HEK293 (cell line): ENCODE data around the gene BTBD6.

ENCODE experiments used
- CTCF ChIA-PET: fragments of 350-600 bp; formaldehyde crosslinking; extraction: SDS; loops from one replicate; lab custom pipeline; 2021; ENCODE audit warnings: antibody characterized with exemption; lab: Yijun Ruan, JAX
- POLR2A ChIA-PET: fragments of 300-600 bp; formaldehyde crosslinking; extraction: SDS; loops from one replicate; lab custom pipeline; 2020; ENCODE audit warnings: antibody characterized with exemption, inconsistent platforms; lab: Yijun Ruan, JAX
- H3K27ac ChIP-seq: fragments of 200-500 bp; sonication (Bioruptor generic); 2 replicates; pipeline ENCODE4 v1.5.1; 2014; ENCODE audit warnings: low read depth, low read length, control low read depth, inconsistent platforms; ENCODE audit errors: extremely low read depth
- H3K36me3 ChIP-seq, 2 experiments: fragments of 200-500 bp in 1 of 2; sonication (Bioruptor generic) in 1 of 2; 1 replicate in 1 of 2; 2 replicates in 1 of 2; pipeline ENCODE4 v1.5.1; 2014 to 2017; ENCODE audit warnings: inconsistent platforms in 2 of 2, low read length in 2 of 2; ENCODE audit not compliant: control insufficient read depth in 2 of 2, insufficient read depth in 1 of 2
- H3K4me1 ChIP-seq: fragments of 200-500 bp; sonication (Bioruptor generic); 2 replicates; pipeline ENCODE4 v1.5.1; 2014; ENCODE audit warnings: mild to moderate bottlenecking, low read length, inconsistent platforms; ENCODE audit not compliant: control insufficient read depth, insufficient read depth
- H3K4me3 ChIP-seq: 2 replicates; pipeline ENCODE4 v1.5.1; 2011; ENCODE audit warnings: low read depth, mild to moderate bottlenecking, control low read depth, low read length, moderate library complexity
- H3K9me3 ChIP-seq: fragments of 200-500 bp; sonication (Bioruptor generic); 2 replicates; pipeline ENCODE4 v1.5.1; 2014; ENCODE audit warnings: low read depth, low read length, inconsistent platforms; ENCODE audit not compliant: control insufficient read depth, insufficient read depth
- HOXC10 ChIP-seq: sonication (generic); formaldehyde crosslinking; IDR thresholded peaks from 2 replicates; pipeline ENCODE4 v1.8.1; 2023; ENCODE audit warnings: mild to moderate bottlenecking, missing genetic modification reagents
- KLF8 ChIP-seq: fragments of 450-650 bp; formaldehyde crosslinking; IDR thresholded peaks from 2 replicates; pipeline ENCODE4 v1.5.1; 2016; ENCODE audit warnings: missing biosample characterization, missing genetic modification characterization
- PBX3 ChIP-seq: sonication (generic); formaldehyde crosslinking; IDR thresholded peaks from 2 replicates; pipeline ENCODE4 v1.8.1; 2022; ENCODE audit warnings: mild to moderate bottlenecking, moderate library complexity, missing genetic modification reagents
- SCRT1 ChIP-seq: fragments of 450-650 bp; formaldehyde crosslinking; IDR thresholded peaks from 2 replicates; pipeline ENCODE4 v1.5.1; 2016; ENCODE audit warnings: missing biosample characterization, missing genetic modification characterization, borderline replicate concordance
- TCF7L2 ChIP-seq: IDR thresholded peaks from 2 replicates; pipeline ENCODE4 v1.6.1; 2011; ENCODE audit warnings: low read depth, mild to moderate bottlenecking, inconsistent platforms, low read length, moderate library complexity, borderline replicate concordance
- YY2 ChIP-seq: fragments of 450-650 bp; formaldehyde crosslinking; IDR thresholded peaks from 2 replicates; pipeline ENCODE4 v1.5.1; 2016; ENCODE audit warnings: missing biosample characterization, missing genetic modification characterization
- ZBTB26 ChIP-seq: fragments of 450-650 bp; formaldehyde crosslinking; optimal IDR thresholded peaks from 2 replicates; pipeline ENCODE3; 2016; ENCODE audit warnings: missing biosample characterization, mild to moderate bottlenecking, missing genetic modification characterization
- ZBTB7A ChIP-seq: fragments of 450-650 bp; formaldehyde crosslinking; IDR thresholded peaks from 2 replicates; pipeline ENCODE4 v1.5.1; 2016; ENCODE audit warnings: low read depth, missing biosample characterization, missing genetic modification characterization
- ZEB2 ChIP-seq: fragments of 450-650 bp; formaldehyde crosslinking; IDR thresholded peaks from 2 replicates; pipeline ENCODE4 v1.5.1; 2016; ENCODE audit warnings: missing biosample characterization, missing genetic modification characterization
- ZNF184 ChIP-seq: fragments of 450-650 bp; IDR thresholded peaks from 2 replicates; pipeline ENCODE4 v1.5.1; 2018; ENCODE audit warnings: missing biosample characterization, mild to moderate bottlenecking, missing genetic modification characterization
- ZNF24 ChIP-seq: fragments of 450-650 bp; formaldehyde crosslinking; IDR thresholded peaks from 2 replicates; pipeline ENCODE4 v1.5.1; 2016; ENCODE audit warnings: missing biosample characterization, missing genetic modification characterization
- ZNF274 ChIP-seq, 2 experiments: fragments of 200-500 bp in 1 of 2; fragments of 450-650 bp in 1 of 2; sonication (Bioruptor generic) in 1 of 2; formaldehyde crosslinking in 1 of 2; IDR thresholded peaks; 2 replicates each; pipeline versions ENCODE4 v1.5.1 to v1.6.1; 2014 to 2016; ENCODE audit warnings: borderline replicate concordance in 1 of 2, inconsistent platforms in 1 of 2, low read length in 1 of 2, missing biosample characterization in 1 of 2, missing genetic modification characterization in 1 of 2
- ZNF280D ChIP-seq: fragments of 450-650 bp; formaldehyde crosslinking; IDR thresholded peaks from 2 replicates; pipeline ENCODE4 v1.5.1; 2016; ENCODE audit warnings: missing biosample characterization, missing genetic modification characterization
- ZNF302 ChIP-seq: fragments of 450-650 bp; formaldehyde crosslinking; IDR thresholded peaks from 2 replicates; pipeline ENCODE4 v1.5.1; 2016; ENCODE audit warnings: missing biosample characterization, missing genetic modification characterization, low read depth
- ZNF311 ChIP-seq: fragments of 450-650 bp; formaldehyde crosslinking; IDR thresholded peaks from 2 replicates; pipeline ENCODE4 v1.5.1; 2017; ENCODE audit warnings: missing biosample characterization, missing genetic modification characterization, borderline replicate concordance
- ZNF335 ChIP-seq: fragments of 450-650 bp; formaldehyde crosslinking; conservative IDR thresholded peaks from 2 replicates; pipeline ENCODE4 v1.5.1; 2016; ENCODE audit warnings: missing biosample characterization, missing genetic modification characterization
- ZNF350 ChIP-seq: fragments of 450-650 bp; formaldehyde crosslinking; IDR thresholded peaks from 2 replicates; pipeline ENCODE4 v1.5.0; 2017; ENCODE audit warnings: missing biosample characterization, mild to moderate bottlenecking, missing genetic modification characterization
- ZNF354C ChIP-seq: fragments of 450-650 bp; formaldehyde crosslinking; IDR thresholded peaks from 2 replicates; pipeline ENCODE4 v1.5.1; 2016; ENCODE audit warnings: missing biosample characterization, missing genetic modification characterization, low read depth, borderline replicate concordance
- ZNF510 ChIP-seq: fragments of 450-650 bp; formaldehyde crosslinking; IDR thresholded peaks from 2 replicates; pipeline ENCODE4 v1.5.1; 2018; ENCODE audit warnings: mild to moderate bottlenecking, missing genetic modification characterization, missing biosample characterization; ENCODE audit not compliant: insufficient replicate concordance
- ZNF521 ChIP-seq: fragments of 450-650 bp; formaldehyde crosslinking; IDR thresholded peaks from 2 replicates; pipeline ENCODE4 v1.5.1; 2017; ENCODE audit warnings: missing biosample characterization, mild to moderate bottlenecking, missing genetic modification characterization
- ZNF555 ChIP-seq: fragments of 450-650 bp; formaldehyde crosslinking; conservative IDR thresholded peaks from 2 replicates; pipeline ENCODE4 v1.5.1; 2017; ENCODE audit warnings: missing biosample characterization, mild to moderate bottlenecking, missing genetic modification characterization, inconsistent platforms
- ZNF600 ChIP-seq: fragments of 450-650 bp; formaldehyde crosslinking; IDR thresholded peaks from 2 replicates; pipeline ENCODE4 v1.5.1; 2016; ENCODE audit warnings: missing biosample characterization, missing genetic modification characterization
- ZNF624 ChIP-seq: fragments of 450-650 bp; formaldehyde crosslinking; IDR thresholded peaks from 2 replicates; pipeline ENCODE4 v1.5.1; 2017; ENCODE audit warnings: missing biosample characterization, missing genetic modification characterization
- ZNF76 ChIP-seq: fragments of 450-650 bp; formaldehyde crosslinking; IDR thresholded peaks from 2 replicates; pipeline ENCODE4; 2016; ENCODE audit warnings: low read depth, missing biosample characterization, missing genetic modification characterization, borderline replicate concordance
- ZNF777 ChIP-seq: fragments of 450-650 bp; formaldehyde crosslinking; IDR thresholded peaks from 2 replicates; pipeline ENCODE4 v1.5.1; 2017; ENCODE audit warnings: missing biosample characterization, missing genetic modification characterization, borderline replicate concordance
- ZNF791 ChIP-seq: fragments of 450-650 bp; formaldehyde crosslinking; IDR thresholded peaks from 2 replicates; pipeline ENCODE4 v1.5.1; 2016; ENCODE audit warnings: missing biosample characterization, missing genetic modification characterization
- ZSCAN23 ChIP-seq: fragments of 450-650 bp; formaldehyde crosslinking; IDR thresholded peaks from 2 replicates; pipeline ENCODE4 v1.5.1; 2016; ENCODE audit warnings: missing biosample characterization, missing genetic modification characterization
- TF ChIP-seq, protein P1 (sequence below): fragments of 450-650 bp; formaldehyde crosslinking; IDR thresholded peaks from 2 replicates; pipeline ENCODE4 v1.5.1; 2017; ENCODE audit warnings: missing biosample characterization, missing genetic modification characterization

The BTBD6 gene

DNA sequence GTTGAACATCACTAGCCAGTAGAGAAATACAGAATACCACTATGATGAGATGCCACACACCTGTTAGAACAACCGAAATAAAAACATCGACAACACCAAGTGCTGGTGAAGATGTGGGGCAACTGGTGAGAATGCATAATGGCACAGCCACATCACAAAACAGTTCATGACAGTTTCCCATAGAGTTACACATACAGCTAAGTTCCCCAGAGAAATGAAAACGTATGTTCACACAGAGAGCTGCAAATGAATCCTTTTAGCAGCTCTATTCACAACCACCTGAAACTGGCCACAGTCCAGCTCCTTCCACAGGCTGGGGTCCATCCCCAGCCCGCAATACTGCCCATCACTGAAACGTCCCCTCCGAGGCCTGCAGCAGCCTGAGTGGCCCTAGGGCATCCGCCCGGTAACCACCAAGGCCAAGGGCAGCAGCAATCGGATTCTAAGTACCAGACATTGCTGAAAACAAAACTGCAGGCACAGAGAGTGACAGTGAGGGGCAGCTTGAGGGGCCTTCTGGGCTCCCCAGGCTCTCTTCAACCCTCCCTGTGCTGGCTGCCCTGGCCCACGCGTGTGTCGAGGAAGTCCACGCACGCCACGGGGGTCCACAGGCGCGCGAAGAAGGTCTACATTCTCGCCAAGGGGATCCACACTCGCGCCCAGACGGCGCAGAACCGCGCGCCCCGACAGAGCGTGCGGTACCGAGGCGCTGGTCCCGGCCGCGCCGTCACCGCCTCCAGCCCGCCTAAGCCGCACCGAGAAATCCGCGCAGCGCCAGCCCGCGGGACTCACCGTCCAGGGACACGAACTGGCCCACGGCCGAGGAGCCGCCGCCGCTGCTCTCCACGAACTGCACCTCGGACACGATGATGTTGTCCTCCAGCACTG, 51.6 kb downstream of the BTBD6 start:
- H3K9me3 ChIP-seq, result no peaks in the 10 kb centered on the region
- CTCF ChIA-PET, result interaction anchor here (0.6 kb wide), 2 partner anchors 210 to 212 kb away, joined by 3 to 4 read pairs; no protein-coding TSS in a partner anchor
- H3K36me3 ChIP-seq, result no peaks in the 10 kb centered on the region; a peak in 1 of 3 replicates
- H3K4me3 ChIP-seq, result peak overlapping the region; percentile 88
- no peaks in the 10 kb centered on the region for H3K4me1 ChIP-seq
- peak overlapping the region; percentile 97 for H3K27ac ChIP-seq
- POLR2A ChIA-PET, result interaction anchor here (0.9 to 2.5 kb wide), 6 partner anchors 8 to 52 kb away, joined by 3 to 36 read pairs (median 5); partner anchors contain the start of gene PACS2
- TF ChIP-seq TCF7L2 (no peak), HOXC10 (CRISPR knock-in tag) (0 out of 2 replicates have a peak, but pooled peaks have one; percentile 37), KLF8 (tag by site-specific recombination) (peak; percentile 15; the same call in 1 of the 2 replicates), ZNF350 (tag by site-specific recombination) (no peak), ZNF311 (tag by site-specific recombination) (no peak), ZBTB7A (no peak), ZNF76 (tag by site-specific recombination) (0 out of 2 replicates have a peak, but pooled peaks have one; percentile 13), PBX3 (0 out of 2 replicates have a peak, but pooled peaks have one; percentile 19), ZNF354C (tag by site-specific recombination) (no peak), ZNF555 (tag by site-specific recombination) (no peak), ZNF280D (tag by site-specific recombination) (peak; percentile 89; the same call in 1 of the 2 replicates), ZNF600 (tag by site-specific recombination) (peak; percentile 30; the same call in 1 of the 2 replicates), ZEB2 (peak; percentile 70; the same call in 1 of the 2 replicates), ZNF624 (tag by site-specific recombination) (no peak), ZNF777 (tag by site-specific recombination) (peak; percentile 95), ZNF791 (tag by site-specific recombination) (no peak), YY2 (tag by site-specific recombination) (peak; percentile 20; the same call in 1 of the 2 replicates), ZNF24 (tag by site-specific recombination) (no peak), ZNF335 (tag by site-specific recombination) (peak; percentile 63), ZNF274 (IDR thresholded peaks at IDR 0.05; ENCODE audit: low read length) (no peak), ZNF274 (tag by site-specific recombination; IDR thresholded peaks at IDR 0.05; ENCODE audit: borderline replicate concordance) (no peak), ZNF510 (tag by site-specific recombination) (no peak), ZNF302 (tag by site-specific recombination) (no peak), SCRT1 (tag by site-specific recombination) (peak; percentile 84), ZNF184 (tag by site-specific recombination) (peak; percentile 100), ZSCAN23 (tag by site-specific recombination) (no peak), ZBTB26 (tag by site-specific recombination) (peak; percentile 87), ZNF521 (no peak)
- TF ChIP-seq, protein P1, sequence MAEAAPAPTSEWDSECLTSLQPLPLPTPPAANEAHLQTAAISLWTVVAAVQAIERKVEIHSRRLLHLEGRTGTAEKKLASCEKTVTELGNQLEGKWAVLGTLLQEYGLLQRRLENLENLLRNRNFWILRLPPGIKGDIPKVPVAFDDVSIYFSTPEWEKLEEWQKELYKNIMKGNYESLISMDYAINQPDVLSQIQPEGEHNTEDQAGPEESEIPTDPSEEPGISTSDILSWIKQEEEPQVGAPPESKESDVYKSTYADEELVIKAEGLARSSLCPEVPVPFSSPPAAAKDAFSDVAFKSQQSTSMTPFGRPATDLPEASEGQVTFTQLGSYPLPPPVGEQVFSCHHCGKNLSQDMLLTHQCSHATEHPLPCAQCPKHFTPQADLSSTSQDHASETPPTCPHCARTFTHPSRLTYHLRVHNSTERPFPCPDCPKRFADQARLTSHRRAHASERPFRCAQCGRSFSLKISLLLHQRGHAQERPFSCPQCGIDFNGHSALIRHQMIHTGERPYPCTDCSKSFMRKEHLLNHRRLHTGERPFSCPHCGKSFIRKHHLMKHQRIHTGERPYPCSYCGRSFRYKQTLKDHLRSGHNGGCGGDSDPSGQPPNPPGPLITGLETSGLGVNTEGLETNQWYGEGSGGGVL, result peak; percentile 19; the same call in 1 of the 2 replicates
